LNCaP clone FGC (cell line): ENCODE measurements around the gene CLOCK.

ENCODE experiments used
- DNase-seq: peaks from one replicate; pipeline ENCODE4 v3.0.0-alpha.2; 2011; ENCODE audit warnings: low read depth
- H3K4me3 ChIP-seq: 2 replicates; pipeline ENCODE4 v1.5.1; 2011; ENCODE audit warnings: mild to moderate bottlenecking, low read depth, low read length, control low read depth
- TF ChIP-seq, protein P1 (sequence below): IDR thresholded peaks from 2 replicates; pipeline ENCODE4 v1.5.1; 2012; ENCODE audit warnings: mild to moderate bottlenecking; ENCODE audit not compliant: control insufficient read depth, insufficient read depth; ENCODE audit errors: extremely low read depth

The CLOCK gene

DNA sequence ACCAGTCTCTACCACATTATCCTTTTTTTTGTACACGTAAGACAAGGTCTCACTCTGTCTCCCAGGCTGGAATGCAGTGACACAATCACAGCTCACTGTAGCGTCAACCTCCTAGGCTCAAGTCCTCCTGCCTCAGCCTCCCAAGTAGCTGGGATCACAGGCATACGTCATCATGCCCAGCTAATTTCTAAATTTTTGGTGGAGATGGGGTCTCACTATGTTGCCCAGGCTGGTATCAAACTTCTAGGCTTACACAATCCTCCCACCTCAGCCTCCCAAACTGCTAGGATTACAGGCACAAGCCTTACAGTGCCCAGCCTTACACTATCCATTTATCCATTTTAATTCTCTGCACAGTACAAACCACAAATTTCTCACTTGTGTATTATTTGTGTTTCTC is 58.0 kb downstream of the CLOCK start:
- TF ChIP-seq, protein P1, sequence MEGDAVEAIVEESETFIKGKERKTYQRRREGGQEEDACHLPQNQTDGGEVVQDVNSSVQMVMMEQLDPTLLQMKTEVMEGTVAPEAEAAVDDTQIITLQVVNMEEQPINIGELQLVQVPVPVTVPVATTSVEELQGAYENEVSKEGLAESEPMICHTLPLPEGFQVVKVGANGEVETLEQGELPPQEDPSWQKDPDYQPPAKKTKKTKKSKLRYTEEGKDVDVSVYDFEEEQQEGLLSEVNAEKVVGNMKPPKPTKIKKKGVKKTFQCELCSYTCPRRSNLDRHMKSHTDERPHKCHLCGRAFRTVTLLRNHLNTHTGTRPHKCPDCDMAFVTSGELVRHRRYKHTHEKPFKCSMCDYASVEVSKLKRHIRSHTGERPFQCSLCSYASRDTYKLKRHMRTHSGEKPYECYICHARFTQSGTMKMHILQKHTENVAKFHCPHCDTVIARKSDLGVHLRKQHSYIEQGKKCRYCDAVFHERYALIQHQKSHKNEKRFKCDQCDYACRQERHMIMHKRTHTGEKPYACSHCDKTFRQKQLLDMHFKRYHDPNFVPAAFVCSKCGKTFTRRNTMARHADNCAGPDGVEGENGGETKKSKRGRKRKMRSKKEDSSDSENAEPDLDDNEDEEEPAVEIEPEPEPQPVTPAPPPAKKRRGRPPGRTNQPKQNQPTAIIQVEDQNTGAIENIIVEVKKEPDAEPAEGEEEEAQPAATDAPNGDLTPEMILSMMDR, result no peak
- H3K4me3 ChIP-seq, result no peak overlapping the region
- DNase-seq, result no peak

DNA sequence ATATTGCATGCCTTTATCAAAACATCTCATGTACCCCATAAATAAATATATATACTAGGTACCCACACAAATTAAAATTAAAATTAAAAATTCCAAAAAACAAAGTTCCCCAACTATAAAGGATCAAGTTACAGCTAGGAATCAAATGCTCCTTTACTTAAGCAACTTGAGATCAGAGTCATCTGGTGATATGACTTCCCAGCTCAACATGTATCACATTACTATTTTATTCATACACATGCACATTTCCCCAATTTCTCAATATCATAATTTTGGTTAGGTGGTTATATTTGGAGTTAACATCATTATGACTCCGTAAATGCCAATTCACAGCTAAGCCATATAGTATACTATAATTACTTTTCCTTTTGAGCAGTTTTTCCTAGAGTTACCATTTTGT is 60.9 kb downstream of the CLOCK start:
- TF ChIP-seq, protein P1, result no peak
- H3K4me3 ChIP-seq, result no peak overlapping the region
- no peak for DNase-seq

DNA sequence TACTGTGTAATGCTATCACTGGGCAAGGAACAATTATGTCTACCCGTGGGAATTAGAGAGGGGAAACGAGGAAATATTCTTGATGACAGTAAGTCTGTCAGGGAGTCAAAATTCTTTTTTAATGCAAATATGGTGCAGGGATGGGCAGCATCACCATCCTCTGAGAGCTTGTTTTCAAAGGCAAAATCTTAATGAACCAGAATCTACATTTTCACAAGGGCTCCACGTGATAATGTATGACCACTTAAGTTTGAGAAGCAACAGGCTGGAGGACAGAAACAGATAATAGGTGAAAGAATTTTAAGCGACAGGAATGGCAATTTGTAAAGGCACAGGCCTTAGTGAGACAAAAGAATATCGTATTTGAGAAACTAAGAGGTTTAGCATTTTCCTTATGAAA is 63.4 kb downstream of the CLOCK start:
- no peak overlapping the region for H3K4me3 ChIP-seq
- DNase-seq, result no peak
- TF ChIP-seq, protein P1, result no peak

DNA sequence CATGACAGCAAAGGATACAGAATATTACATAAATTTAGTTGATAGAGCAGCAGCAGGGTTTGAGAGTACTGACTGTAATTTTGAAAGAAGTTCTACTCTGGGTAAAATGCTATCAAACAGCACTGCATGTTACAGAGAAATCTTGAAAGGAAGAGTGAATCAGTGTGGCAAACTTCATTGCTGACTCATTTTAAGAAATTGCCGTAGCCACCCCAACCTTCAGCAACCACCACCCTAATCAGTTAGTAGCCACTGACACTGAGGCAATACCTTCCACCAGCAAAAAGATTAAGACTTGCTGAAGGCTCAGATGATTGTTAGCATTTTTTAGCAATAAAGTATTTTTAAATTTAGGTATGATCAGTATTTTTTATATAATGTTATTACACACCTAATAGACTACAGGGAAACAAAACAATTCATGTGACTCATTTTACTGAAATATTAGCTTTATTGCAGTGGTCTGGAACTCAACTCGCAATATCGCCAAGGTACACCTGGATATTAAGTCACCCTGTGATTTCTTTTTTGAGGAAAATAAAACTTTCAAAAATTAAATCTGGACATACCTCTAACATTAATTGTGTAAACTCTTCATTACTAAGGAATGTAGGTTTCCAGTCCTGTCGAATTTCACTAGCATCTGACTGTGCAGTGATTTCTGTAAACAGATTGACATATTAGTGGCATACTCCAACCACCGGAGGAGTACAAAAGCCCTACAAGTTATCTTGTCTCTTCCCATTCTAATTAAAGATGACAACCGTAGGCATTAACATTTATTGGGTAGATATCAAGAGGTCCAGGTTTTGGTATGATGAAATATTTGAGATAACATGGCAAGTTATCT is 71.1 kb downstream of the CLOCK start:
- H3K4me3 ChIP-seq, result no peak overlapping the region
- DNase-seq, result no peak
- TF ChIP-seq, protein P1, result no peak

DNA sequence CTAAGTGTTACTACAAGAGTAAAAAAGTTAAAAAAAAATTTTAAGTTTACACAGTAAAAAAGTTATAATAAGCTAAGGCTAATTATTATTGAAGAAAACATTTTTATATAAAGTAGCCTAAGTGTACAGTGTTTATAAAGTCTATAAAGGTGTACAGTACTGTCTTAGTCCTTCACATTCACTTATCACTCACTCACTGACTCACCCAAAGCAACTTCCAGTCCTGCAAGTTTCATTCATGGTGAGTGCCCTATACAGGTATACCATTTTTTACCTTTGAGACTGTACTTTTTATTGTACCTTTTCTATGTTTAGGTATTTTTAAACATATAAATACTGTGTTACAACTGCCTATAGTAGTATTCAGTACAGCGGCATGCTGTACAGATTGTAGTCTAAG is 76.7 kb downstream of the CLOCK start:
- DNase-seq, result no peak
- TF ChIP-seq, protein P1, result no peak
- H3K4me3 ChIP-seq, result no peak overlapping the region

DNA sequence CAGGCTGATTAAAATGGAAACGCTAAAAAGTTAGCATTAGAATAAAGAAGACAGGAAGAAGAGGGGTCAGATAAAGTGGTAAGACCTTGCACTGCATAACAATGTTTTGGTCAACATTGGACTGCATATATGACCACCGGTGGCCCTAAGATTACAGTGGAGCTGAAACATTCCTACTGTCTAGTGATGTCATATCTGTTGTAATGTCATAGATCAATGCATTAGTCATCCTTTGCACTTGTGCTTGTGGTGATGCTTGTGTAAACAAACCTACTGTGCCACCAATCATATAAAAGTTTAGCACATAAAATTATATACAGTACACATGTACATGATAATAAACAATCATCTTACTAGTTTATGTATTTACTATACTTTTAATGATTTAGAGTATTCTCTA is 78.0 kb downstream of the CLOCK start:
- TF ChIP-seq, protein P1, result no peak
- peak; percentile 15 for DNase-seq
- H3K4me3 ChIP-seq, result no peak overlapping the region

DNA sequence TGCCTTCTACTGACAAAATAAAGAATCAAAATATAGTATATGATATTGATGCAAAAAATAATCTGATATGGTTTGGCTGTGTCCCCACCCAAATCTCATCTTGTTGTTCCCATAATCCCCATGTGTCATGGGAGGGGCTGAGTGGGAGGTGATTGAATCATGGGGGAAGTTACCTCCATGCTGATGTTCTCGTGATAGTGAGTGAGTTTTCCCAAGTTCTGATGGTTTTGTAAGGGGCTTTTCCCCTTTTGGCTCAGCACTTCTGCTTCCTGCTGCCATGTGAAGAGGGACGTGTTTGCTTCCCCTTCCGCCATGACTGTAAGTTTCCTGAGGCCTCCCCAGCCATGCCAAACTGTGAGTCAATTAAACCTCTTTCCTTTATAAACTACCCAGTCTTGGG is 80.7 kb downstream of the CLOCK start:
- TF ChIP-seq, protein P1, result no peak
- no peak for DNase-seq
- no peak overlapping the region for H3K4me3 ChIP-seq
